OCI-LY7 (cell line): ENCODE results near the gene BBS9. TPM values are rescaled to one million over a fixed set of nuclear protein-coding genes. Genes with fewer than 3 reads are reported as not detected.
"Not testable (repeated sequence)": the region's sequence is repeated elsewhere in the genome, so short reads cannot be mapped to it uniquely, and the experiment has no call there.

Experiments
- BruUV-seq: library from RNA; stranded (reverse); fragments of 400-500 nt; replicated peaks from 2 replicates; lab custom pipeline; 2021; lab: Mats Ljungman, UMichigan
- CTCF ChIA-PET: fragments of 300-600 bp; sonication (Branson Sonifier 250); formaldehyde crosslinking; loops from one replicate; lab custom pipeline; 2022; ENCODE audit warnings: antibody characterized with exemption; ENCODE audit not compliant: unreplicated experiment; lab: Charles Lee
- POLR2A ChIA-PET: fragments of 300-600 bp; sonication (Branson Sonifier 250); formaldehyde crosslinking; loops from one replicate; lab custom pipeline; 2022; ENCODE audit warnings: antibody characterized with exemption; lab: Charles Lee
- DNase-seq: peaks from one replicate; pipeline ENCODE4 v3.0.0-alpha.2; 2015; ENCODE audit warnings: low spot score
- H2AFZ ChIP-seq: fragments of 200-600 bp; sonication (generic), shearing (Covaris generic); 2 replicates; pipeline ENCODE4 v1.6.1; 2014; ENCODE audit warnings: mild to moderate bottlenecking, antibody characterized with exemption, low read length, moderate library complexity
- H3K27ac ChIP-seq: fragments of 200-600 bp; sonication (generic); 2 replicates; pipeline ENCODE4 v1.5.1; 2014; ENCODE audit warnings: mixed run types, low read depth, mild to moderate bottlenecking, moderate library complexity, low read length, inconsistent platforms; ENCODE audit not compliant: poor library complexity, severe bottlenecking
- H3K36me3 ChIP-seq: fragments of 200-600 bp; sonication (generic); 2 replicates; pipeline ENCODE4 v1.6.1; 2014; ENCODE audit warnings: mild to moderate bottlenecking, antibody characterized with exemption, low read length, moderate library complexity, mixed read lengths; ENCODE audit not compliant: insufficient read depth
- H3K4me1 ChIP-seq: fragments of 200-600 bp; sonication (generic); 2 replicates; pipeline ENCODE4 v1.5.1; 2014; ENCODE audit warnings: mild to moderate bottlenecking, low read length; ENCODE audit not compliant: insufficient read depth, poor library complexity, severe bottlenecking
- H3K4me2 ChIP-seq: fragments of 200-600 bp; sonication (generic); 2 replicates; pipeline ENCODE4 v1.6.1; 2014; ENCODE audit warnings: mild to moderate bottlenecking, low read length
- H3K4me3 ChIP-seq: fragments of 200-600 bp; sonication (generic); 2 replicates; pipeline ENCODE4 v1.5.1; 2014; ENCODE audit warnings: mild to moderate bottlenecking, low read depth, low read length; ENCODE audit not compliant: poor library complexity, severe bottlenecking
- H3K79me2 ChIP-seq: fragments of 200-600 bp; sonication (generic); 2 replicates; pipeline ENCODE4 v1.6.1; 2016; ENCODE audit warnings: low read depth, mild to moderate bottlenecking, low read length, moderate library complexity, mixed read lengths; ENCODE audit not compliant: insufficient read depth
- H3K9me2 ChIP-seq: fragments of 200-600 bp; sonication (generic); 2 replicates; pipeline ENCODE4 v1.6.1; 2016; ENCODE audit warnings: mild to moderate bottlenecking, low read length, mixed read lengths; ENCODE audit not compliant: insufficient read depth
- H3K9me3 ChIP-seq: fragments of 200-600 bp; sonication (generic); 2 replicates; pipeline ENCODE4 v1.6.1; 2014; ENCODE audit warnings: mild to moderate bottlenecking, mixed run types, low read length, mixed read lengths
- H4K20me1 ChIP-seq: fragments of 200-600 bp; sonication (generic); 2 replicates; pipeline ENCODE4 v1.6.1; 2014; ENCODE audit warnings: mild to moderate bottlenecking, antibody characterized with exemption, low read length, moderate library complexity, mixed read lengths; ENCODE audit not compliant: insufficient read depth
- CTCF ChIP-seq: fragments of 200-600 bp; sonication (generic); conservative IDR thresholded peaks from 2 replicates; pipeline ENCODE4 v1.5.1; 2014; ENCODE audit warnings: mild to moderate bottlenecking, antibody characterized with exemption, low read length, moderate library complexity, mixed read lengths
- EZH2phosphoT487 ChIP-seq: fragments of 200-600 bp; sonication (generic); IDR thresholded peaks from 2 replicates; pipeline ENCODE4 v1.6.1; 2018; ENCODE audit warnings: low read depth, borderline replicate concordance, mild to moderate bottlenecking, mixed run types, antibody characterized with exemption, low read length, moderate library complexity, mixed read lengths
- intact Hi-C: fragments of 100-400 bp; cut with micrococcal nuclease; formaldehyde crosslinking; loops from one replicate; pipeline ENCODE4 v1.10.0; 2022; ENCODE audit not compliant: unreplicated experiment
- total RNA-seq, 2 experiments: library from RNA; depleted of rRNA in 1 of 2; stranded (reverse); fragments of >200 nt in 1 of 2; shearing (Covaris generic) in 1 of 2; gene quantifications; 2 replicates each; pipeline ENCODE4 v1.2.3, GENCODE V29; 2014 to 2022

Gene BBS9
- total RNA-seq, 2 experiments from 2014 or later = 6.8 to 14.8 TPM

- no peaks in the 10 kb centered on the region for H3K9me2 ChIP-seq
- ChIA-PET POLR2A (no interaction called here), CTCF (no interaction called here)
- H3K27ac ChIP-seq = no peak overlapping the region
- TF ChIP-seq CTCF (no peak), EZH2phosphoT487 (no peak)
- H4K20me1 ChIP-seq = no peaks in the 10 kb centered on the region
- no peak overlapping the region for H2AFZ ChIP-seq
- no peaks in the 10 kb centered on the region for H3K79me2 ChIP-seq
- no peaks in the 10 kb centered on the region for H3K9me3 ChIP-seq
- DNase-seq = no peak
- H3K4me3 ChIP-seq = no peak overlapping the region
- H3K4me2 ChIP-seq = no peak overlapping the region
- no peaks in the 10 kb centered on the region for H3K4me1 ChIP-seq
- H3K36me3 ChIP-seq = no peaks in the 10 kb centered on the region
- BruUV-seq = no TSS peak
- intact Hi-C loops = no loop called here
Measured at GRCh38 chr7:33300742-33301141, 171.4 kb downstream of the BBS9 start.

- H3K36me3 ChIP-seq, POLR2A ChIA-PET, H3K4me2 ChIP-seq, intact Hi-C loops, H3K4me1 ChIP-seq, H3K27ac ChIP-seq, BruUV-seq, DNase-seq, H2AFZ ChIP-seq, H3K9me2 ChIP-seq, H3K4me3 ChIP-seq, H3K9me3 ChIP-seq, H3K79me2 ChIP-seq, CTCF ChIA-PET, H4K20me1 ChIP-seq: not testable (repeated sequence)
Measured at GRCh38 chr7:33303978-33304557, 174.7 kb downstream of the BBS9 start.

GRCh38 chr7:33307205-33307604 lies 177.8 kb downstream of the BBS9 start:
- H4K20me1 ChIP-seq = no peaks in the 10 kb centered on the region
- DNase-seq = no peak
- no peaks in the 10 kb centered on the region for H3K79me2 ChIP-seq
- H3K4me2 ChIP-seq = no peak overlapping the region
- no peaks in the 10 kb centered on the region for H3K4me1 ChIP-seq
- intact Hi-C loops = no loop called here
- no peak overlapping the region for H2AFZ ChIP-seq
- H3K4me3 ChIP-seq = no peak overlapping the region
- no peak overlapping the region for H3K27ac ChIP-seq
- no peaks in the 10 kb centered on the region for H3K9me2 ChIP-seq
- BruUV-seq = no TSS peak
- no peak for TF ChIP-seq EZH2phosphoT487
- TF ChIP-seq CTCF = no peak
- H3K36me3 ChIP-seq = no peaks in the 10 kb centered on the region
- H3K9me3 ChIP-seq = no peaks in the 10 kb centered on the region
- ChIA-PET POLR2A (interaction anchor here (0.6 kb wide), 1 partner anchor 611 kb away, joined by 3 read pairs; no protein-coding TSS in a partner anchor), CTCF (no interaction called here)
